Measurements from ENCODE around the gene MYO10. TPM values are rescaled to one million over a fixed set of nuclear protein-coding genes. Genes with fewer than 3 reads are reported as not detected.

MYO10 gene
- total RNA-seq, 4 donors from 2014 or later: 51.6 to 190 (median 72.9) TPM

GRCh38 chr5:16617274-16617968 lies 318.7 kb downstream of the MYO10 start:
- in situ Hi-C loops (cut with MboI; ENCODE audit: low pct_ligation_motif_present in 1 of 4, low pct_unique_long_range_greater_than_20kb in 1 of 4, low sequenced_read_pairs in 3 of 4) (no loop called here), intact Hi-C loops (cut with DNase I; ENCODE audit: low total_unique reads) (no loop called here)
- no peaks in the 10 kb centered on the region for H3K36me3 ChIP-seq
- no peak for TF ChIP-seq POLR2AphosphoS5 (IDR thresholded peaks at IDR 0.05)
- peaks cover 0 to 26% (median 9%) of the 10 kb centered on the region in 4 donors for H3K4me1 ChIP-seq
- H3K27me3 ChIP-seq: peaks cover 3% of the 10 kb centered on the region
- H3K9me3 ChIP-seq: no peaks in the 10 kb centered on the region
- peak overlapping the region; percentile 29 to 78 (median 70) for H3K4me3 ChIP-seq
- peak overlapping the region; percentile 59 to 74 (median 72) for H3K27ac ChIP-seq
- peak; percentile 14 for DNase-seq
- WGBS, 2 donors (ENCODE audit: low coverage in 1 of 2): 28 to 38% methylated on average over 9 to 27 of the region's 27 CpGs

GRCh38 chr5:16616536-16617273 lies 319.4 kb downstream of the MYO10 start, which contains the start of gene RETREG1:
TSS of gene RETREG1 (minus strand) at chr5:16616997. CDS start at chr5:16616971, 26 bp downstream.
- 1% methylated on average over 18 of the region's 86 CpGs; no CpG with 5 or more reads in 1 of the 2 donors for WGBS, 2 donors (ENCODE audit: low coverage in 1 of 2)

GRCh38 chr5:16615741-16616535 lies 320.1 kb downstream of the MYO10 start:
- H3K4me1 ChIP-seq: peaks cover 0 to 26% (median 9%) of the 10 kb centered on the region in 4 donors

More at GRCh38 chr5:16616536-16617273, 319.4 kb downstream of the MYO10 start, which contains the start of gene RETREG1:
- Histone ChIP-seq H3K4me1 (peaks cover 0 to 26% (median 9%) of the 10 kb centered on the region in 4 donors), H3K36me3 (no peaks in the 10 kb centered on the region), H3K4me3 (peak within 1 kb of the TSS; percentile 64 to 78 (median 77)), H3K27ac (peak within 1 kb of the TSS; percentile 59 to 74 (median 72)), H3K9me3 (no peaks in the 10 kb centered on the region), H3K27me3 (peaks cover 3% of the 10 kb centered on the region)
- in situ Hi-C loops (cut with MboI; ENCODE audit: low pct_ligation_motif_present in 1 of 4, low pct_unique_long_range_greater_than_20kb in 1 of 4, low sequenced_read_pairs in 3 of 4): no loop called here
- no peak for TF ChIP-seq POLR2A (IDR thresholded peaks at IDR 0.05)
- no peak for TF ChIP-seq POLR2AphosphoS5 (IDR thresholded peaks at IDR 0.05)
- TF ChIP-seq EP300 (IDR thresholded peaks at IDR 0.05; ENCODE audit: low read depth): no peak
- no peak for TF ChIP-seq CTCF (IDR thresholded peaks at IDR 0.05)
- peak; percentile 77 for DNase-seq
- intact Hi-C loops (cut with DNase I; ENCODE audit: low total_unique reads): no loop called here

More at GRCh38 chr5:16615741-16616535, 320.1 kb downstream of the MYO10 start:
- in situ Hi-C loops (cut with MboI; ENCODE audit: low pct_ligation_motif_present in 1 of 4, low pct_unique_long_range_greater_than_20kb in 1 of 4, low sequenced_read_pairs in 3 of 4): no loop called here
- H3K4me3 ChIP-seq: peak overlapping the region; percentile 64 to 78 (median 77)
- peak; percentile 10 for DNase-seq
- TF ChIP-seq CTCF (IDR thresholded peaks at IDR 0.05): no peak
- no peak for TF ChIP-seq POLR2A (IDR thresholded peaks at IDR 0.05)
- no peak for TF ChIP-seq EP300 (IDR thresholded peaks at IDR 0.05; ENCODE audit: low read depth)
- TF ChIP-seq POLR2AphosphoS5 (IDR thresholded peaks at IDR 0.05): no peak
- no peaks in the 10 kb centered on the region for H3K9me3 ChIP-seq
- peak overlapping the region; percentile 58 to 71 (median 64) for H3K27ac ChIP-seq
- H3K27me3 ChIP-seq: peaks cover 3% of the 10 kb centered on the region
- WGBS, 2 donors (ENCODE audit: low coverage in 1 of 2): 9 to 50% methylated on average over 1 to 31 of the region's 31 CpGs
- intact Hi-C loops (cut with DNase I; ENCODE audit: low total_unique reads): no loop called here
- no peaks in the 10 kb centered on the region for H3K36me3 ChIP-seq
